22Rv1 (cell line): ENCODE results near the gene STX10.

Experiments
- CTCF ChIP-seq: fragments of 450-650 bp; IDR thresholded peaks from 2 replicates; pipeline ENCODE4 v1.5.1; 2017; ENCODE audit warnings: mild to moderate bottlenecking
- ZFX ChIP-seq: fragments of 450-650 bp; IDR thresholded peaks from 2 replicates; pipeline ENCODE4 v1.6.1; 2017; ENCODE audit warnings: antibody characterized with exemption, borderline replicate concordance

- TF ChIP-seq CTCF (no peak), ZFX (no peak)
Observed at GRCh38 chr19:13159713-13160112, 9.5 kb upstream of the STX10 start.
